GM21619 (cell line): ENCODE data around the gene SAV1.
"Not testable (repeated sequence)": the region's sequence is repeated elsewhere in the genome, so short reads cannot be mapped to it uniquely, and the experiment has no call there.

Experiments used
- ATAC-seq: cut with Tn5 transposase; IDR thresholded peaks from one replicate; pipeline ENCODE4 v1.9.1; 2021; ENCODE audit not compliant: unreplicated experiment

SAV1 gene

DNA sequence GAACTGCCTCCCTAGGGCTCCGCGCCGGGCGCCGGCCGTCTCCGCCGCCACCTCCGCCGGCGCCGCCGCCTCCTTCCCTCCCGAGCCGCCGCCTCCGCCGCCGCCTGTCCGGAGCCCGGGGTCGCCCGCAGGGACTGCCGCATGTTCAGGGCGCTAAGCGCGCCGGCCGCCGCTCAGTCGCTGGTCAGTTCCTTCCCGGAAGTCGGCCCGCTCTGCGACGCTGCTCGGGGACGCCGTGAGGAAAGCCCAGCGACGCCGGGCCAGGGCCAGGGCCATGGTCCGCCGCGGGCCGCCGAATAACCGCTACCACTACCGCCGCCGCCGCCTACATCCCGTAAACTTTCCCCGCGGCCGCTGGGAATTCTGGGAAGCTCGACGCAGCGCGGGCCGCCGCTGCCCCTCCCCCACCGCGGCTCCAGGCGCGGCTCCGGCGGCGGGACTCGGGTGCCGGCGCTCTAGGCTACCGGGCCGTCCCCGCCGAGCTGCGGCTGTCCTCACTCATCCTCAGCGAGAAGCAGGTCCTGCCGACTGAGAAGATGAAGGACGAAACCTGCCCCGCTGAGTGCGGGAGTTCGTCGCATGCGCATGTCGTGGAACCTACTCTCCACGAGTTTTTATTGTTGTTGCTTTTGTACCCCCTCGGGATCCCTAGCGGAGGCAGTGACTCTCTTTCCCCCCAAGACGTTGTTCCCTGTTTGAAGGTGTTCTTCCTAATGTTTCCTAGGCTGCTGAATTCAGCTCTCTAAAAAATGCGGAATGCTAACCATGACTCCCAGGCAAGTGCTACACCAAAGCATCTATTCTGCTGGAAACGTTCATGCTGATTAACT, at the start of gene SAV1:
Gene SAV1, minus strand, starts transcription at position 311 of the 830 bp plus-strand sequence. CDS start 339 bp downstream, outside the sequence.
- ATAC-seq = peak; percentile 49

DNA sequence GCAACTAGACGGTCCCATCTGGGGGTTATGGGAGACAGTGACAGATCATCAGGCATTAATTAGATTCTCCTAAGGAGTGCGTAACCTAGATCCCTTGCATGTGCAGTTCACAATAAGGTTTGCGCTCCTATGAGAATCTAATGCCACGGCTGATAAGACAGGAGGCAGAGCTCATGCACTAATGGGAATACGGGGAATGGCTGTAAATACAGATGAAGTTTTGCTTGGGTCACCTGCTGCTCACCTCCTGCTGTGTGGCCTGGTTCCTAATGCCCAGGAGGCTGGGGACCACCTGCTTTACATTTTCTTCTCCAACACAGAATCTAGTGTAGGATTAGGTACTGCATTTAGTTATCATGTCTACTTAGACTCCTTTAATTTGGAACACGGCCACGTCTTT, 49.7 kb upstream of the SAV1 start:
- ATAC-seq = no peak

- ATAC-seq = no peak
These were observed 46.5 kb upstream of the SAV1 start for GRCh38 chr14:50714450-50715073.

DNA sequence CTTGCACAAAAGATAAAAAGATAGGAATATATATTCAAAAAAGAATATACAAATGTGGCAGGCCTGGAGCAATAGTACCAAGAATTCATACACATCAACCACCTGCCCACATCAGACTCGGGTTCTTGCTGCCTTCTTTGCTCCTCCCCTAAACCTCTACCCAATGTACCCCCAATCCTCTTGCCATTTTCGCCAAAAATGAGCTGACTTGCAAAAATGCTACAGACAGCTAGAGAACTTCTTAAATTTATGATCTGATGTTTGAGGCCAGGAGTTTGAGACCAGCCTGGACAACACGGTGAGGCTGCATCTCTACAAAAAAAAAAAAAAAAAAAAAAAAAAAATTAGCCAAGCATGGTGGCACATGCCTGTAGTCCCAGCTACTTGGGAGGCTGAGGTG, 42.9 kb upstream of the SAV1 start:
- ATAC-seq = no peak

GRCh38 chr14:50705026-50705593, 37.0 kb upstream of the SAV1 start:
- no peak for ATAC-seq

DNA sequence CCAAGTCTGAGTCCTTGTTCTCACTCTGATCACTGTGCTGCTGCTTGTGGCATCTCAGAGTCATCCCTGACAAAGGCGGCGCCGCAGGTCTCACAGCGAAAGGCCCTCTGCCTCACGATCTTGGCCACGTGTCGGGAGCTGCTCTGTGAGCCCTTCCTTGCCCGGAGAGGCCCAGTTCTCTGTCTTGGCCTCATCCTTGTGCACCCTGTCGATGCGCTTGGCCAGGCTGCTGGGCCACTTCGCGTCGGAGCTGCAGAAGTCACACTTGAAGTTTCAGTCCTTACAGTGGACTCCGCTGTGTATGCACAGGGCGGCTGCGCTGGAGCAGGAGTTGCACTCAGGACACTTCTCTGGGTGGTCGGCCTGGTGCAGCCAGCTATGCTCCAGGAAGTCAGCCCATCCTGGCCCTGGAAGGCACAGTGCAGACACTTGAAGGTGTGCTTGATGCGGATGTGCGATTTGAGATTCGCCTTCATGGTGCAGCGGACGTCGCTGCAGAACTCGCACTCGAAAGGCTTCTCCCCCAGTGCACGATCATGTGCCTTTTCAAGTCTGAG, 36.4 kb upstream of the SAV1 start:
- ATAC-seq = no peak

DNA sequence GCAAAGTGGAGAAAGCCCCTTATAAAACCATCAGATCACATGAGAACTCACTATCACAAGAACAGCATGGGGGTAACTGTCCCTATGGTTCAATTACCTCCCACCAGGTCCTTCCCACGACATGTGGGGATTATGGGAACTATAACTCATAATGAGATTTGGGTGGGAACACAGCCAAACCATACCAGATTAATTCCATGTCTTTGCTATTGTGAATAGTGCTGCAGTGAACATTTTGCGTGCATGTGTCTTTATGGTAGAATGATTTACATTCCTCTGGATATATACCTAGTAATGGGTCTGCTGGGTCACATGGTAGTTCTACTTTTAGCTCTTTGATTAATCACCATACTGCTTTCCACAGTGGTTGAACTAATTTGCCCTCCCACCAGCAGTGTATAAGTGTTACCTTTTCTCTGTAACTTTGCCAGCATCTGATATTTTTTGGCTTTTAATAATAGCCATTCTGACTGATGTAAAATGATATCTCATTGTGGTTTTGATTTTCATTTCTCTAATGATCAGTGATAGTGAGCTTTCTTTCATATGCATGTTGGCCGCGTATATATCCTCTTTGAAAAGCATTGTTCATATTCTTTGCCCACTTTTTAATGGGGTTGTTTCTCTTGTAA, 29.7 kb upstream of the SAV1 start:
- ATAC-seq = no peak

GRCh38 chr14:50694260-50694659, 26.2 kb upstream of the SAV1 start:
- not testable (repeated sequence) for ATAC-seq

DNA sequence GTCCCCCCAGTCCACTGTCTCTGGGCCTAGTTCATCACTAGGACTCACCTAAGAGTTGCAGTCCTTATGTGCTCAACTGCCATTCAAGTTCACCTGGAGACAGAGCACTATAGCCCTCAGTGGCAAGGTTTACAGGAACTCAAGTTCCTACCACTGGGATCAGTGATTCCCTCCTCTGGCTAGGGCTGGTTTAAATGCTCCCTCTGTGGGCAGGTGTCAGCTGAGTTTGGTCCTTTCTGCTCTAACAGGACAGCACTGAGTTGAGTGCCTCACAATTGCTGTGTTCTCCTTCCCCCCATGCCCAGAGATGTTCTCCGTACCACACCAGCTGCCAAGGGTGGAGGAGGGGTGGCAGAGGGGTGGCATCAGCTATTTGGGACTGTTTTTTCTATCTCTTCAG, 20.8 kb upstream of the SAV1 start:
- ATAC-seq = no peak

DNA sequence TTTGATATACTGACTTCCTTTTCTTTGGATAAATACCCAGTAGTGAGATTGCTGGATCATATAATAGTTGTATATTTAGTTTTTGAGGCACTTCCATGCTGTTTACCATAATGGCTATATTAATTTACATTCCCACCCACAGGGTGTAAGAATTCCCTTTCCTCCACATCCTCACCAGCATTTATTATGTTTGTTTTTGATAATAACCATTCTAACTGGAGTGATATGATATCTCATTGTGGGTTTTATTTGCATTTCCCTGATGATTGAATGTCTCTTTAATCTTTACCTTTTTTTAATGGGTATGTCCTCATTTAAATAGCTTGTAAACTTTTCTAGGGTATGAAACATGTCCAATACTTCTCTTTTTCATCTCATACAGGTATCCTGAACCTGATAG, 11.6 kb upstream of the SAV1 start:
- no peak for ATAC-seq

- no peak for ATAC-seq
These were observed 10.1 kb upstream of the SAV1 start for GRCh38 chr14:50678163-50678562.

GRCh38 chr14:50677527-50678063, 9.5 kb upstream of the SAV1 start:
- peak; percentile 74 for ATAC-seq

DNA sequence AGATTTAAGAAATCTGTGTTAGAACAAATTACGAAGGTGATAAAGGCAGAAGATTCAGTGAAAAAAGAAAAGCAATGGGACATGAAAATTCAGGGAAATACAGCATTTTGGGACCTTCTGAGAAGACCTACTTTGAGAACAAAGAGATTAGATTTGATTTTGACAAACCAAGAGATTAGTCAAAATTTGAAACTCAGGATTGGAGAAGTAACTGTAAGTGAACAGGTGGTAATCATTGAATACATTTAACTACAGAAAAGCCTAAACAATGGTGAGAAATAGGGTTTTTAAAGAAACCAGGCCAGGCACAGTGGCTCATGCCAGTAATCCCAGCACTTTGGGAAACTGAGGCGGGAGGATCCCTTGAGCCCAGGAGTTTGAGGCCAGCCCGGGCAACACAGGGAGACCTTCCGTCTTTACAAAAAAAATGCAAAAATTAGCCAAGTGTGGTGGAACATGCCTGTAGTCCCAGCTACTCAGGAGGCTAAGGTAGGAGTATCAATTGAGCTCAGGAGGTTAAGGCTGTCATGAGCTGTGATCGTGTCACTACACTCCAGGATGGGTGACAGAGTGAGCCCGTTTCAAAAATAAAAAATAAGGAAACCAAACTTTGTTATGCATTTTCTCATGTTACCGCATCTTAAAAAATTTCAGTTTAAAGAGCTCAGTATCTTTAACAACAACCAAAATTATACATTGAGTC, 8.9 kb upstream of the SAV1 start:
- ATAC-seq = peak; percentile 40

DNA sequence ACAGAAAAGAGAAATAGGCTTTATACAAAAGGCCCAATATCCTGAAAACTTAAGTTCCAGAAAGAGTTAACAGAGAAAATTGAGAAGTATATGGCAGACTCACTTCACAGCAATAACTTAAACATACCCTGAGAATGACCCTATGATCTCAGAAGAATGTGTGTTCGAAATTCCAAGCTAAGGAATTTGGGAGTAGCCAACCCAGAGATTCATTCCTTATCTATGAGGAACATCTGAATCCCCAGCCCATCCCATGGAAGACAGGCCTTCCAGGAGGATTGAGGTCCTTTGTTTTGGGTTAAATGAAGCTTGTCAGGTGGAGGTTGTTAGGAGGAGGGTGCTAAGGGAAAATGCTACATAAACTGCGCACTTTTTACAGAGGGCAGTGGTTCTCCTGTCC, 7.5 kb upstream of the SAV1 start:
- no peak for ATAC-seq

- no peak for ATAC-seq
These were observed 2.8 kb upstream of the SAV1 start for GRCh38 chr14:50670866-50671256.

- ATAC-seq = no peak
These were observed 2.2 kb upstream of the SAV1 start for GRCh38 chr14:50670196-50670865.

DNA sequence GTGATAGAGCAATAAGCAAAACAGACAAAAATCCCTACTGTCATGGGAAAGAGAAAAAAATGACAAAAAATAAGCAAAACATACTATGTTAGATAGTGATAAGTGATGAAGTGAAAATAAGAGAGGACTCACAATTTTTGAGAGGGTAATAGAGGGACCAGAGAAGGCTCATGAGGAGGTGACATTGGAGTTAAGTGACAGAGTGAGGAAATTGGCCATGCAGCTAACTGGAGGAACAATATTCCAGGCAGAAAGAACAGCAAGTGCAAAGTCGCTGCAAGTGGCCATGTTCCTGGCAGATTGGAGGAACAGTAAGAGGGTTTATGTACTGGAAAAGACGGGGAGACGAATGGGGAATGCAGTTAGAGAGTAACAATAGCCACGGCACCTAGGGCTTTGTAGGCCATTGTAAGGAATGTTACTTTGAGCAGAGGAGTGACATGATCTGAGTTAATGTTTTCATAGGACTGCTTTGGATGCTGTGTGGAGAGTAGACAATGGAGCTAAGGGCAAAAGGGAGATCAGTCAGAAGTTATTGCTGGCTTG, 1.4 kb upstream of the SAV1 start:
- no peak for ATAC-seq

DNA sequence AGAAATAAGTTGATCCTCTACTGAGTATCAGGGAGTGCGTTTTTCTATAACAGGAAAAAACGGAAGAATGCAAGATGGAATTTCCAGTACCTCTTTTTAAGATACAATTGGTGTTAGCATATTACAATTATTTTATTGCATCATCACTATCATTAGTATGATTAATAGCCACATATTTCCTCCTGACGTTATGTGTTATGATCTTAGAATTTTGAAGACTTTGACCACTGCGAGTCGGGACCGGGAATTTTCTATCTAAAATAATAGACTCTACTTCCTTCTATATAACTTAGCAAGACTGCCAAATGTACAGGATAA, 679 bp upstream of the SAV1 start:
- no peak for ATAC-seq

DNA sequence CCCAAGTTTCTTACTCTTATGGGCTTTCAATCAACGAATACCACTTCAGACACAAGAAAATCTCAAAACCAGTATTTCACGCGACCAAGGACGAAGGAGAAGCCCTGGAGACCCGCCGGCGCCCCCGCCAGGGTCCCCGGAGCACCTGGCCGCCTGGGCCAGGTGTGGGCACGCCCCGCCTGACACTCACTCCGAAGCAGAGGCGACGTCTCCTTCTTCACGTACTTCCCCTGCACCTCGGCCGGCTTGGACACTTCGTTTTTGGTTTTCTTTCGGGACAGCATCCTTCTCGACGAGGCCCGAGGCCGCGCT, 466 bp downstream of the SAV1 start:
- peak; percentile 43 for ATAC-seq
